ENCODE measurements around the gene NT5DC3. TPM values are rescaled to one million over a fixed set of nuclear protein-coding genes. Genes with fewer than 3 reads are reported as not detected.

Gene NT5DC3
- total RNA-seq, 1 experiment from 2014 or later = 9.5 TPM

DNA sequence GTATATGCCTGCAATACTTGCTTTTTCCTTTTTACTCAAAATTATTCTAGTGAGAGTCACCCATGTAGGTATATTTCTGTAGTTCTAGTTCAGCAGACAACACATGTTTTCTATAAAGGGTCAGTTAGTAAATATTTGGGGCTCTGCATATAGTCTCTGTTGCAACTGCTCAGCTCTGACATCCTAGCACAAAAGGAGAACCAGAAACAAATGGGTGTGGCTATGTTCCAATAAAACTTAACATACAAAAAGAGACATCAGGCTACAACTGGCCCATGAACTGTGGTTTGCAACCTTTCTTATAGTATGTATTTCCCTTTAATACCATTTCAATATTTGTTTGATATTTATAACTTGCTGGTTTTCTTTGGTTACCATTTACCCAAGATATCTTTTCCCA, 11.9 kb downstream of the NT5DC3 start:
- Mint-ChIP-seq H3K27ac (ENCODE audit: unreplicated experiment) (no peak overlapping the region), H3K36me3 (ENCODE audit: insufficient read depth, unreplicated experiment) (no peaks in the 10 kb centered on the region)
- intact Hi-C loops (cut with micrococcal nuclease; ENCODE audit: unreplicated experiment) = no loop called here

DNA sequence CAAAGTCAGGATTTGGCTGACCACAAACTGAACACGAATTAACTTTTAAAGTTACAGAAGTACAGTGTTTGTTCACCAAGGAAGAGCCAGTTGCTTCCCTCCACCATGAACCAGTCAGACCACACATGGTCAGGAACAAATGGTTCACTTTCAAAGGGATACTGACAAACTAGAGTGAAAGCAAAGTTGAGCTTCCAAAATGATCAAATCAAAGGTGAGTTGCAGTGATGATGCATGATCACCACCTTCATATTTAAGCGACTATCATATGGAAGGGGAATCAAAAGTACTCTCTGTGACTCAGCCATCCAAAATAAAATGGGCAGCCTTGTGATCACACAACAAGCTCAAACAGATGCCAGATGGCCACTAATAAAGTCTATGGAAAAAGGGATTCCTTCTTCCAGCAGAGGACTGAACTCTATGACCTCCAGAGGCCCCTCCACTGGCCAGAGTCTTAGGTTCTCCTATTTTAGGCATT, 13.1 kb downstream of the NT5DC3 start:
- H3K36me3 ChIP-seq (ENCODE audit: control insufficient read depth, insufficient read depth, low read length) = no peaks in the 10 kb centered on the region
- no peaks in the 10 kb centered on the region for H3K4me1 ChIP-seq
- ChIA-PET CTCF (no interaction called here), POLR2A (no interaction called here)
- Mint-ChIP-seq H3K4me3 (ENCODE audit: unreplicated experiment) (no peak overlapping the region), H3K36me3 (ENCODE audit: insufficient read depth, unreplicated experiment) (no peaks in the 10 kb centered on the region), H3K4me1 (ENCODE audit: low read depth, unreplicated experiment) (no peaks in the 10 kb centered on the region), H3K27ac (ENCODE audit: unreplicated experiment) (no peak overlapping the region), H3K27me3 (ENCODE audit: insufficient read depth, unreplicated experiment) (no peaks in the 10 kb centered on the region), H3K9me3 (ENCODE audit: unreplicated experiment) (peaks cover 13% of the 10 kb centered on the region)
- BruUV-seq (replicated peaks) = no TSS peak
- peaks cover 10% of the 10 kb centered on the region for H3K9me3 ChIP-seq
- H3K27me3 ChIP-seq (replicated peaks; ENCODE audit: control insufficient read depth, insufficient read depth, low read length) = no peaks in the 10 kb centered on the region
- no peak for DNase-seq
- intact Hi-C loops (cut with micrococcal nuclease; ENCODE audit: unreplicated experiment) = no loop called here
- H3K4me3 ChIP-seq (ENCODE audit: low read depth, low read length) = no peak overlapping the region
- TF ChIP-seq, protein P1, sequence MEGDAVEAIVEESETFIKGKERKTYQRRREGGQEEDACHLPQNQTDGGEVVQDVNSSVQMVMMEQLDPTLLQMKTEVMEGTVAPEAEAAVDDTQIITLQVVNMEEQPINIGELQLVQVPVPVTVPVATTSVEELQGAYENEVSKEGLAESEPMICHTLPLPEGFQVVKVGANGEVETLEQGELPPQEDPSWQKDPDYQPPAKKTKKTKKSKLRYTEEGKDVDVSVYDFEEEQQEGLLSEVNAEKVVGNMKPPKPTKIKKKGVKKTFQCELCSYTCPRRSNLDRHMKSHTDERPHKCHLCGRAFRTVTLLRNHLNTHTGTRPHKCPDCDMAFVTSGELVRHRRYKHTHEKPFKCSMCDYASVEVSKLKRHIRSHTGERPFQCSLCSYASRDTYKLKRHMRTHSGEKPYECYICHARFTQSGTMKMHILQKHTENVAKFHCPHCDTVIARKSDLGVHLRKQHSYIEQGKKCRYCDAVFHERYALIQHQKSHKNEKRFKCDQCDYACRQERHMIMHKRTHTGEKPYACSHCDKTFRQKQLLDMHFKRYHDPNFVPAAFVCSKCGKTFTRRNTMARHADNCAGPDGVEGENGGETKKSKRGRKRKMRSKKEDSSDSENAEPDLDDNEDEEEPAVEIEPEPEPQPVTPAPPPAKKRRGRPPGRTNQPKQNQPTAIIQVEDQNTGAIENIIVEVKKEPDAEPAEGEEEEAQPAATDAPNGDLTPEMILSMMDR (IDR thresholded peaks at IDR 0.05; ENCODE audit: insufficient read depth in 1 of 2, low read depth in 1 of 2, low read length in 1 of 2, severe bottlenecking in 1 of 2, unreplicated experiment in 1 of 2) = no peak

More for the DNA sequence above, 11.9 kb downstream of the NT5DC3 start:
- H3K9me3 Mint-ChIP-seq (ENCODE audit: unreplicated experiment) = peaks cover 13% of the 10 kb centered on the region
- peaks cover 2% of the 10 kb centered on the region for H3K4me1 Mint-ChIP-seq (ENCODE audit: low read depth, unreplicated experiment)
- Histone ChIP-seq H3K36me3 (ENCODE audit: control insufficient read depth, insufficient read depth, low read length) (no peaks in the 10 kb centered on the region), H3K4me1 (peaks cover under 1% of the 10 kb centered on the region; the same call in 1 of the 2 replicates), H3K9me3 (peaks cover 10% of the 10 kb centered on the region), H3K27me3 (replicated peaks; ENCODE audit: control insufficient read depth, insufficient read depth, low read length) (no peaks in the 10 kb centered on the region), H3K4me3 (ENCODE audit: low read depth, low read length) (no peak overlapping the region)
- POLR2A ChIA-PET = no interaction called here
- TF ChIP-seq, protein P1 (IDR thresholded peaks at IDR 0.05; ENCODE audit: insufficient read depth in 1 of 2, low read depth in 1 of 2, low read length in 1 of 2, severe bottlenecking in 1 of 2, unreplicated experiment in 1 of 2) = no peak
- no TSS peak for BruUV-seq (replicated peaks)
- no peaks in the 10 kb centered on the region for H3K27me3 Mint-ChIP-seq (ENCODE audit: insufficient read depth, unreplicated experiment)
- DNase-seq = no peak
- CTCF ChIA-PET = interaction anchor here (0.6 kb wide), 1 partner anchor 52 kb away, joined by 4 read pairs; no protein-coding TSS in a partner anchor
- no peak overlapping the region for H3K4me3 Mint-ChIP-seq (ENCODE audit: unreplicated experiment)

DNA sequence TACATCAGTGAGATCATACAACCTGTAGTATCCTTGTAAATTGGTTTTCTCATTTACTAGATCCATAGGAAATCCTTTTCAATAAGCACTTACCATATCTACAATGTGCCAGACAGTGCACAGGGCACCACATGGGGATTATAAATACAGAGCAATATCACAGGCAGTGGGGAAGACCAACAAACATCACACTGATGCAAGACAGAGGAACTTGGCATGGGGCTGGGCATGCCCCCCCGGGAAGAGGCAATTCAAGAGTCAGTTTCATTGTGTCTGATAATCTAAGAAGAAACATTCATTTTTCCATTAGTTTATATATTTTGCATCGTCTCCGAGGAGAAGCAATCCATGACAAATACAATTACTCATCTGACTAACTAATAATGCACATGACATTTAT, 16.2 kb downstream of the NT5DC3 start:
- H3K4me3 Mint-ChIP-seq (ENCODE audit: unreplicated experiment) = no peak overlapping the region
- POLR2A ChIA-PET = no interaction called here
- H3K9me3 ChIP-seq = no peaks in the 10 kb centered on the region; the same call in 1 of the 2 replicates
- no peaks in the 10 kb centered on the region for H3K4me1 Mint-ChIP-seq (ENCODE audit: low read depth, unreplicated experiment)
- H3K27me3 ChIP-seq (replicated peaks; ENCODE audit: control insufficient read depth, insufficient read depth, low read length) = no peaks in the 10 kb centered on the region
- no peak overlapping the region for H3K4me3 ChIP-seq (ENCODE audit: low read depth, low read length)
- BruUV-seq (replicated peaks) = no TSS peak
- no peaks in the 10 kb centered on the region for H3K4me1 ChIP-seq
- no peak for DNase-seq
- no peak overlapping the region for H3K27ac Mint-ChIP-seq (ENCODE audit: unreplicated experiment)
- H3K36me3 ChIP-seq (ENCODE audit: control insufficient read depth, insufficient read depth, low read length) = no peaks in the 10 kb centered on the region
- H3K9me3 Mint-ChIP-seq (ENCODE audit: unreplicated experiment) = peaks cover 10% of the 10 kb centered on the region
- TF ChIP-seq, protein P1 (IDR thresholded peaks at IDR 0.05; ENCODE audit: insufficient read depth in 1 of 2, low read depth in 1 of 2, low read length in 1 of 2, severe bottlenecking in 1 of 2, unreplicated experiment in 1 of 2) = no peak
- intact Hi-C loops (cut with micrococcal nuclease; ENCODE audit: unreplicated experiment) = no loop called here
- CTCF ChIA-PET = no interaction called here
- no peaks in the 10 kb centered on the region for H3K36me3 Mint-ChIP-seq (ENCODE audit: insufficient read depth, unreplicated experiment)
- H3K27me3 Mint-ChIP-seq (ENCODE audit: insufficient read depth, unreplicated experiment) = no peaks in the 10 kb centered on the region
